ENCODE data around the gene NFIL3. TPM values are rescaled to one million over a fixed set of nuclear protein-coding genes. Genes with fewer than 3 reads are reported as not detected.

Gene NFIL3
- total RNA-seq, 2 experiments from 2014 or later = 6.2 to 11.9 TPM

DNA sequence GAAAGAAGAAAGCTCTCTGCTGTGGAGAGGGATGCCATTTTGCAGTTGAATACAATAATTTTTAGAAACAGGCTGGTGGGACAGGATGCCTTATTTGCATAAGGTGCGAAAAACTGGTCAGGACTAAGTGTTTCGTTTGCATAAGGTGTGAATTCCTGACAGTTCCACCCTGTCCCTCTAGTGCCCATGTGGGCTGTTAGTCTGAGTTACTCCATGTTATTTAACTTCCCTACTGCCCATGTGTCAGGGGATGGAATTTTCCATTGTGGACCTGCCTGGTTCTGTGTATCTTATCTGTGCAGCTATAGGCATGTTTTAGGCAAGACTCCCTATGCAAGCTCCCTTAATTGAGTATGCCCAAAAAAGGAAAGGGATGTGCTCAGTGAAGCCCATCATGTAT, 35.3 kb upstream of the NFIL3 start:
- Histone ChIP-seq H3K9me2 (ENCODE audit: insufficient read depth, low read length) (no peaks in the 10 kb centered on the region), H3K4me2 (ENCODE audit: low read length) (no peak overlapping the region), H3K9me3 (ENCODE audit: low read length) (0 out of 2 replicates have a peak, but pooled peaks cover 4% of the 10 kb centered on the region), H3K4me1 (ENCODE audit: insufficient read depth, low read length, poor library complexity, severe bottlenecking) (no peaks in the 10 kb centered on the region), H2AFZ (ENCODE audit: low read length) (no peak overlapping the region), H4K20me1 (ENCODE audit: insufficient read depth, low read length) (no peaks in the 10 kb centered on the region), H3K79me2 (ENCODE audit: insufficient read depth, low read depth, low read length) (no peaks in the 10 kb centered on the region), H3K4me3 (ENCODE audit: low read depth, low read length, poor library complexity, severe bottlenecking) (no peak overlapping the region), H3K27ac (ENCODE audit: low read depth, low read length, poor library complexity, severe bottlenecking) (no peak overlapping the region), H3K36me3 (ENCODE audit: insufficient read depth, low read length) (no peaks in the 10 kb centered on the region)
- BruUV-seq (replicated peaks) = no TSS peak
- DNase-seq (ENCODE audit: low spot score) = no peak
- POLR2A ChIA-PET = no interaction called here
- intact Hi-C loops (cut with micrococcal nuclease; ENCODE audit: unreplicated experiment) = no loop called here
- CTCF ChIA-PET (ENCODE audit: unreplicated experiment) = no interaction called here
- TF ChIP-seq CTCF (conservative IDR thresholded peaks at IDR 0.05; ENCODE audit: low read length) (no peak), EZH2phosphoT487 (IDR thresholded peaks at IDR 0.05; ENCODE audit: borderline replicate concordance, low read depth, low read length) (no peak)

- TF ChIP-seq EZH2phosphoT487 (IDR thresholded peaks at IDR 0.05; ENCODE audit: borderline replicate concordance, low read depth, low read length) (no peak), CTCF (conservative IDR thresholded peaks at IDR 0.05; ENCODE audit: low read length) (no peak)
- POLR2A ChIA-PET = interaction anchor here (0.7 kb wide), 1 partner anchor 858 kb away, joined by 3 read pairs; no protein-coding TSS in a partner anchor
- H3K9me3 ChIP-seq (ENCODE audit: low read length) = 0 out of 2 replicates have a peak, but pooled peaks cover 4% of the 10 kb centered on the region
- no peak for DNase-seq (ENCODE audit: low spot score)
- no peak overlapping the region for H3K4me2 ChIP-seq (ENCODE audit: low read length)
- no peaks in the 10 kb centered on the region for H3K9me2 ChIP-seq (ENCODE audit: insufficient read depth, low read length)
- no peak overlapping the region for H3K4me3 ChIP-seq (ENCODE audit: low read depth, low read length, poor library complexity, severe bottlenecking)
- H2AFZ ChIP-seq (ENCODE audit: low read length) = no peak overlapping the region
- H4K20me1 ChIP-seq (ENCODE audit: insufficient read depth, low read length) = no peaks in the 10 kb centered on the region
- no peak overlapping the region for H3K27ac ChIP-seq (ENCODE audit: low read depth, low read length, poor library complexity, severe bottlenecking)
- CTCF ChIA-PET (ENCODE audit: unreplicated experiment) = no interaction called here
- H3K79me2 ChIP-seq (ENCODE audit: insufficient read depth, low read depth, low read length) = no peaks in the 10 kb centered on the region
- no peaks in the 10 kb centered on the region for H3K4me1 ChIP-seq (ENCODE audit: insufficient read depth, low read length, poor library complexity, severe bottlenecking)
- intact Hi-C loops (cut with micrococcal nuclease; ENCODE audit: unreplicated experiment) = no loop called here
- BruUV-seq (replicated peaks) = no TSS peak
- H3K36me3 ChIP-seq (ENCODE audit: insufficient read depth, low read length) = no peaks in the 10 kb centered on the region
Measured at GRCh38 chr9:91452844-91453243, 29.2 kb upstream of the NFIL3 start.

GRCh38 chr9:91451431-91452270, 28.0 kb upstream of the NFIL3 start:
- no peaks in the 10 kb centered on the region for H4K20me1 ChIP-seq (ENCODE audit: insufficient read depth, low read length)
- no peaks in the 10 kb centered on the region for H3K4me1 ChIP-seq (ENCODE audit: insufficient read depth, low read length, poor library complexity, severe bottlenecking)
- TF ChIP-seq EZH2phosphoT487 (IDR thresholded peaks at IDR 0.05; ENCODE audit: borderline replicate concordance, low read depth, low read length) (no peak), CTCF (conservative IDR thresholded peaks at IDR 0.05; ENCODE audit: low read length) (no peak)
- POLR2A ChIA-PET = interaction anchor here (0.7 kb wide), 1 partner anchor 60 kb away, joined by 3 read pairs; no protein-coding TSS in a partner anchor
- H3K4me2 ChIP-seq (ENCODE audit: low read length) = no peak overlapping the region
- no peaks in the 10 kb centered on the region for H3K9me2 ChIP-seq (ENCODE audit: insufficient read depth, low read length)
- intact Hi-C loops (cut with micrococcal nuclease; ENCODE audit: unreplicated experiment) = no loop called here
- H3K36me3 ChIP-seq (ENCODE audit: insufficient read depth, low read length) = no peaks in the 10 kb centered on the region
- no peak for DNase-seq (ENCODE audit: low spot score)
- no peak overlapping the region for H3K27ac ChIP-seq (ENCODE audit: low read depth, low read length, poor library complexity, severe bottlenecking)
- no TSS peak for BruUV-seq (replicated peaks)
- H3K4me3 ChIP-seq (ENCODE audit: low read depth, low read length, poor library complexity, severe bottlenecking) = no peak overlapping the region
- H3K9me3 ChIP-seq (ENCODE audit: low read length) = 0 out of 2 replicates have a peak, but pooled peaks cover 4% of the 10 kb centered on the region
- CTCF ChIA-PET (ENCODE audit: unreplicated experiment) = no interaction called here
- no peaks in the 10 kb centered on the region for H3K79me2 ChIP-seq (ENCODE audit: insufficient read depth, low read depth, low read length)
- H2AFZ ChIP-seq (ENCODE audit: low read length) = no peak overlapping the region
